ENCODE results near the gene ZNF432. TPM values are rescaled to one million over a fixed set of nuclear protein-coding genes. Genes with fewer than 3 reads are reported as not detected.
A peak's percentile ranks its signal among the peaks of the same experiment; 100 is the strongest.

The ZNF432 gene
- total and polyA plus RNA-seq, 2 of the 13 experiments (the other 11 are each of a cell fraction or from before 2014, with no cell fraction given), result 4.1 to 8.7 TPM

- no peak for TF ChIP-seq ELK4 (CRISPR knock-in tag; IDR thresholded peaks at IDR 0.05; ENCODE audit: borderline replicate concordance)
- peak; percentile 45; the same call in 1 of the 2 replicates for TF ChIP-seq SIN3A (IDR thresholded peaks at IDR 0.05; ENCODE audit: borderline replicate concordance, low read depth, low read length)
- TF ChIP-seq CEBPG (CRISPR knock-in tag; IDR thresholded peaks at IDR 0.05), result peak; percentile 13
- TF ChIP-seq ZNF557 (CRISPR knock-in tag; IDR thresholded peaks at IDR 0.05), result no peak
- no peak for TF ChIP-seq LRRFIP1 (CRISPR knock-in tag; conservative IDR thresholded peaks at IDR 0.05)
- TF ChIP-seq AKNA (CRISPR knock-in tag; IDR thresholded peaks at IDR 0.05; ENCODE audit: borderline replicate concordance), result no peak; the same call in 1 of the 2 replicates
- no peak for TF ChIP-seq ZNF549 (CRISPR knock-in tag; IDR thresholded peaks at IDR 0.05)
- TF ChIP-seq BORCS8-MEF2B (CRISPR knock-in tag; IDR thresholded peaks at IDR 0.05), result peak; percentile 89
- TF ChIP-seq RAD21 (CRISPR knock-in tag; IDR thresholded peaks at IDR 0.05), result peak; percentile 57; the same call in 1 of the 2 replicates
- no peak for TF ChIP-seq MAFG (CRISPR knock-in tag; IDR thresholded peaks at IDR 0.05)
- no peak for TF ChIP-seq LBX2 (CRISPR knock-in tag; IDR thresholded peaks at IDR 0.05; ENCODE audit: borderline replicate concordance)
- TF ChIP-seq ZHX1 (CRISPR knock-in tag; IDR thresholded peaks at IDR 0.05; ENCODE audit: low read depth), result peak; percentile 81
- no peak for TF ChIP-seq HOXD1 (CRISPR knock-in tag; IDR thresholded peaks at IDR 0.05)
- no peak for TF ChIP-seq ZNF260 (CRISPR knock-in tag; IDR thresholded peaks at IDR 0.05; ENCODE audit: borderline replicate concordance, low read depth)
- no peak for TF ChIP-seq PCBP2 (optimal IDR thresholded peaks at IDR 0.05; ENCODE audit: low read depth, low read length, poor library complexity, severe bottlenecking)
Observed at GRCh38 chr19:52028027-52028779, 20.4 kb downstream of the ZNF432 start, which contains the start of gene ZNF614 (continued).
